GM19193 (cell line): Measurements from ENCODE around the gene VMP1.

Experiments used
- POLR2A ChIP-seq: IDR thresholded peaks from 4 replicates; pipeline ENCODE4 v1.6.1; 2011; ENCODE audit not compliant: insufficient read depth, insufficient read length; ENCODE audit errors: extremely low read depth

Gene VMP1

DNA sequence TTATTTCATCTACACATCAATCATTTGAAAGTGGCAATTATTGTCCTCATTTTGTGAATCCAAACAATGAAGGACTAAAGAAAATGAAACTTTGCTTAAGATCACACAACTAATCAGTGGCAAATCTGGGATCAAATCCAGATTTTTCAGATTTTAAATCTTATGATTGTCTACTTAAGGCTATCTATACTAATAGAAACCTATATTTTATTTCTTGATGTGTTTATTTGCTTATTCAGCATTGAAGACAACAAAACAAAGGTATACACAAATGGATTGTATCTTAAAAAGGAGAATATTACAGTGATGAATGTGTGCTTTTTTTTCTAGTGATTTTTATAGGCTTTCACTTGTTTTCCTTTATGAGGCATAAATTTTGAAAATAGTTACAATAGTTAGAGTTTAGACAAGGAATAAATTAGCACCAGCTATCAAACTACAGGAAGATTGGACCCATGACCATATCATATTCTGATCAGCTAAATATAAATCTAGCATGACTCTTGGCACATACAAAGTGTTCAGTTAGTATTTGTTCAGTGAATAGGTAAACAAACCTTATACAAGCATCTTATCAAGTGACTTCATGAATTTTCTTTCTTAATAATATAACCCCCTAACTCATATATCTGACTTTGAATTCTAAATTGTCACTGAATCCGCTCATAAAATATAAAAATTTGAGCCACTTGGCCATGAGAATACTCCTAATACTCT is 20.5 kb downstream of the VMP1 start:
- no peak for TF ChIP-seq POLR2A

DNA sequence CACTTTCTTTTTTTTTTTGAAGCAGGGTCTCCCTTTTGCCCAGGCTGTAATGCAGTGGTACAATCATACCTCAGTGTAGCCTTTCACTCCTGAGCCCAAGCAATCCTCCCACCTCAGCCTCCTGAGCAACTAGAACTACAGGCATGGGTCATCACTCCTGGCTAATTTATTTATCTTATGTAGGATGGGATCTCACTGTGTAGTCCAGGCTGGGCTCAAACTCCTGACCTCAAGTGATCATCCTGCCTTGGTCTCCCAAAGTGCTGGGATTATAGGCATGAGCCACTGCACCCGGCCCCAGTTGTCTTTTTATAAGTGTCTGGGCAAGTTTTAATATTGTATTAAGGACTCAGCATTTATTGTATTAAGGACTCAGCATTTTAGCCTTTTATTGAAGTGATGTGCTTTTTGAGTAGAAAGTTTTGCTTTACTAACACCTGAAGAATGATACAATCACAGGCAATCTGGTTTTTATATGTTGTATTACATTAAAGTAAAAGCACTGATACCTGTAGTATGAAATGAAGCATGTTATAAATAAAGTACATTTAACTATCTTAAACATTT is 22.9 kb downstream of the VMP1 start:
- TF ChIP-seq POLR2A, result no peak

DNA sequence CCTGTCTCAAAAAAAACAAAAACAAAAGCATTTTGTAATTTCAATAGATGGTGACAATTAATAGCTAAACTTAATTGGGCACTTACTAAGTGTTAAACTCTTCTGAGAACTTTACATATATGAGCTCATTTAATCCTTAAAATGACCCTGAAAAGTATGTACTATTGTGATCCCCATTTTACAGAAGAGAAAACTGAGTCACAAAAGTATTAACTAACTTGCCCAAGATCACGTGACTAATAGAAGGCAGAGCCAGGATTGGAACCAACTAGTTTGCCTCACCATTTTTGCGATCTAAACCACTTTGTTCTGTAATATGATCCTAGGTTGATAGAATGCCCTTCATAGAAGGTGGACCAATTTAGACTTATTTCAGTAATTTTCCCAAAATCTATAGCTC is 26.2 kb downstream of the VMP1 start:
- no peak for TF ChIP-seq POLR2A

GRCh38 chr17:59734226-59734625 is 26.8 kb downstream of the VMP1 start:
- no peak for TF ChIP-seq POLR2A

DNA sequence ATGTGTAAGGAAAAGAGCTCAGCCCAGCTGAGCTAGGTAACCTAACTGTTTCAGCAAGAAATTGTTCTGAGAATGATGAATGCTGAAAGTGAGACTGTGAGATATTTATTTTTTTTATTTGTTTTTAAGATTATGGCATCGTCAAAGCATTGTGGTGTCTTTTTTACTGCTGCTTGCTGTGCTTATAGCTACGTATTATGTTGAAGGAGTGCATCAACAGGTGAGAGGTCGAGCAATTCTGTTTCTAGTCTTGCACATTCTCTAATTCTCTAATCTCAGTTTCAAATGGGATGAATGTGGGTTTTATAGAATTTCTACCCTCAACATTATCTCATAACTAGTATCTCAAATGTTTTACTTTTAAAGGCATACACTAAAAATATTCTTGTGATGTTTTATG is 29.9 kb downstream of the VMP1 start:
- TF ChIP-seq POLR2A, result no peak

DNA sequence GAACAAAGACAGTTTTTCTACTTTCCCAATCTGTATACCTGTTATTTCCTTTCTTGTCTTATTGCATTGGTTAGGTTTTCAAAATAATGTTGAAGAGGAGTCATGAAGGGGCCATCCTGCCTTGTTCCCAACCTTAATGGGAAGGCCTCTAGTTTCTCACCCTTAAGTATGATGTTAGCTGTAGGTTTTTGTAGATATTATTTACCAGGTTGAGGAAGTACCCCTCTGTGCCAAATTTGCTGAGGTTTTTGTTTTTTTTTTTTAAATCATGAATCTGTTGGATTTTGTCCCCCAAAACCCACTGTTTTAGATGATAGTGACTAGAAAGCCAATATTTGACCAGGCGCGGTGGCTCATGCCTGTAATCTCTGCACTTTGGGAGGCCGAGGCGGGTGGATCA is 36.4 kb downstream of the VMP1 start:
- TF ChIP-seq POLR2A, result no peak

GRCh38 chr17:59745040-59745439 is 37.6 kb downstream of the VMP1 start:
- no peak for TF ChIP-seq POLR2A

- TF ChIP-seq POLR2A, result no peak
These were observed 39.5 kb downstream of the VMP1 start for GRCh38 chr17:59746849-59747445.

DNA sequence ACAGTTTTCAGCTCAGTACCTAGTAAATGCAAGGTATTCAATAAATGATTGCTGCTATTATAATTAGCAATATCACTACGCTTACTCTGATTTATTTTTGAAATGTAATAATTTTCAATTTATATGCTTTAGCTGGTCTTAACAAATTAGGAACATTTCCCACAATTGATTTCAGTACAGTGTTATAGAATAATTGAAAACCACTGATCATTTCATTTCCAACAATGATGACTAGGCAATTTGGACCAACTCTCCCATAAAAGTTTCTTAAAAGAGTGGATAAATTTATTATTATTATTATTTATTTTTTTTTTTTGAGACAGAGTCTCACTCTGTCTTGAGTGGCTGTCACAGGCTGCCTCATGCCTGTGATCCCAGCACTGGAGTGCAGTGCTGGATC is 41.1 kb downstream of the VMP1 start:
- no peak for TF ChIP-seq POLR2A

DNA sequence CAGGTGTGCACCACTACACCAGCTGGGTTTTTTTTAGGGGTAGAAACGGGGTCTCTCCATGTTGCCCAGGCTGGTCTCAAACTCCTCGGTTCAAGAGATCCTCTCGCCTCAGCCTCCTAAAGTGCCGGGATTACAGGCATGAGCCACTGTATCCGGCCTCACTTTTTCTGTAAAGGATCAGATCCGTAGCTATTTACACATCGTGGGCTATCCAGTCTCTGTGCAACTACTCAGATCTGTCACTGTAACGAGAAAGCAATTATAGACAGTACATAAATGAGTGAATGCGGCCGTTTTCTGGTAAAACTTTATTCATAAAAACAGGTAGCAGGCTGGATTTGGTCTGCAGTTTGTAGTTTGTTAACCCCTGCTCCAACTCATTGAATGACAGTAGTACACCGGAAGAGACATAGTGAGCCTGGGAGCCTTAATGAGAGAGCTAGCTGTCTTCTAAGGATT is 44.5 kb downstream of the VMP1 start:
- TF ChIP-seq POLR2A, result no peak

DNA sequence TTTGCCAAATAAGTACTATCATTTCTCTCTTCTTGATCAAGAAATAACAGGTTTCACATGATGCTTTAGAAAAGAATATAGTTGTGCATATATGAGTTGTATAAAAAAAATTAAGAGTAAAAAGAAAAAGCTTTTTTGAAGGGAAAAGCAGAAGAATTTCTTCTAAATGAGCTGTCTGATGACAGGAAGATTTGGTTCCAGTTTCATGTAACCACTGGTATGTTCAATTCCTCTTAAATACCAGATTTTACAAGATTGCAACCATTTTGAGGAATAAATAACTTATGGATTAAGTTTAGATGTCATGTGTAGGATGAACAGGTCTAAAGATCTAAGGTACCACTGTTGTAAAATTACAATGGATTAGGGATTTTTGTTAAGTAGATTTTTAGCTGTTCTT is 45.0 kb downstream of the VMP1 start:
- TF ChIP-seq POLR2A, result no peak

DNA sequence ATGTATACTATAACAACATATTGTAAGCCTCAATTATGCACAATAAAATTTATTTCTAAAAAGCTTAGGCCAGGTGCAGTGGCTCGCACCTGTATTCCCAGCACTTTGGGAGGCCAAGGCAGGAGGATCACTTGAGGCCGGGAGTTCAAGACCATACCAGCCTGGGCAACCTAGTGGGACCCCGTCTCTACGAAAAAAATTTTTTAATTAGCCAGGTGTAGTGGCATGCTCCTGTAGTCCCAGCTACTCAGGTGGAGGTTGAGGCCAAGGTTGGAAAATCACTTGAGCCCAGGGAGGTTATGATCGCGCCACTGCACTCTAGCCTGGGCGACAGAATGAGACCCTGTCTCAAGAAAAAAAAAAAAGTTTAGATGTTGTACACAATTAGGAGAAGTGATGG is 45.5 kb downstream of the VMP1 start:
- no peak for TF ChIP-seq POLR2A

DNA sequence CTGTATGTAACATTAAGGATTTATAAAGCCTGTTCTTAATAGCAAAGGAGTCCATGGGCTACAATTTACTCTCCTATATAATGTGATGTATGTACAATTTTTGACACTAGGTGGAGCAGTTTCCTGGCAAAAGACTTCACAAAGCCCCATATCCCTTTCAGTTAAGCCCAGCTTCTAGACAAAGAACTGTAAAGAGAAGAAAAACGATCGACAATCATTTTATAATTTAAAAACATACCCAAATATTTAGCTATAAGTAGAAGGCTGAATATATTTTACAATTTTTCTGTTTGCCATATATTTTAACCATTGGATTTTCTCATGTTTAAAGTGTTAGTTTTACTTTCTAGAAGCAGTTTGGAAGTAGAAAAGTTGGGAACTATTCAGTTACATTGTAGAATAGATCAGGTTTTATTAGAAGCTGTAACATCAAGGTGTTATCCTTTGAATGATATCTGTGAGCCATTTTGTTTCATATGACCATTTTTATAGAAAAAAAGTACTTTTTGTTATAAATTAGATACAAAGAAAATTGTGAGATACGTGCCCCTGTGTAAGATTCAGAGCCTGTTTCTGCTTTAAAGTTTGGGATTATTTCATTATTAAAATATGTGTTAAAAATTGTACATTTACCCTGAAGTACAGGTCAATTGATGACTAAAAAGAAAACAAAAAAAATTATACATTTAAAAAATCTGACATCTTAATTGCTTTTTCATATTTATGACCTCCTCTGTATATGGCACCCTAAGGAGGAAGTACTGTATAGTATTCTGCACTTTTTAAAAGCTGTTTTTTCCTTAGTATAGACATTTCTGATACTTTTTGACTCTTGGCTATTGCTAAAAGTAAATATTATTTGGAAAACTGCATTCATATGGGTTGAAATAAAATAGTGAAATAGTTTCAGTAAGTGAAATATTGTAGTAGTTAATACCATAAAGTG is 46.3 kb downstream of the VMP1 start:
- TF ChIP-seq POLR2A, result no peak

DNA sequence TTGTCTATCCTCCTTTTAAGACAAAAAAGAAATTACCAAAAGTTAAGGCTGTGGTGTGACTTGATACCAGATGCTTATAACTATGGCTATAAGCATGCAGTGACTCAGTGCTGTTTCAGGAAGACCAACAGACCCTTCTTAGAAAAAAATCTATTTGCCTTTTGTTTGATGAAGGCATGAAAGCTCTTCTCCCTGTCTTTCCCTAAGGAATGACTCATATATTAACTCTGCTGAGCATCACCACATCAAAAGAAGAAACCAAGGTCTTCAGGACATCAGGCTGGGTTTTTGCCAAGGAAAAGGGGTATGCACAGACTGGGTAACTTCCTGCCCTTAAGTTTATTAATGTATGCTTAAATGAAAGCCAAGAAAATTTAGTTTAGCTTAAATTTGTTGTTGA is 47.1 kb downstream of the VMP1 start:
- TF ChIP-seq POLR2A, result no peak

GRCh38 chr17:59756236-59756818 is 48.9 kb downstream of the VMP1 start:
- TF ChIP-seq POLR2A, result no peak
